Sigmoid colon (tissue), 7 donors: Measurements from ENCODE around the gene SCLY. TPM values are rescaled to one million over a fixed set of nuclear protein-coding genes. Genes with fewer than 3 reads are reported as not detected.

Experiments used
- DNase-seq: peaks from one replicate; pipeline ENCODE4 v3.0.0-alpha.2; 2019
- H3K27ac ChIP-seq, 4 donors: fragments of 200-600 bp; sonication (generic); one replicate each; pipeline ENCODE4 v1.5.1; 2016 to 2019; ENCODE audit warnings: mild to moderate bottlenecking in 1 of 4
- H3K27me3 ChIP-seq, 3 donors: fragments of 200-600 bp; sonication (generic); one replicate each; pipeline ENCODE4 v1.5.1; 2019; ENCODE audit warnings: mild to moderate bottlenecking in 1 of 3
- H3K36me3 ChIP-seq, 4 donors: fragments of 200-600 bp; sonication (generic); one replicate each; pipeline ENCODE4 v1.5.1; 2016 to 2019
- H3K4me1 ChIP-seq, 4 donors: fragments of 200-600 bp; sonication (generic); one replicate each; pipeline ENCODE4 v1.5.1; 2017 to 2019
- H3K4me3 ChIP-seq, 4 donors: fragments of 200-600 bp; sonication (generic); one replicate each; pipeline ENCODE4 v1.5.1; 2017 to 2019; ENCODE audit warnings: mild to moderate bottlenecking in 2 of 4, moderate library complexity in 1 of 4
- H3K9me3 ChIP-seq, 4 donors: fragments of 200-600 bp in 3 of 4; sonication (generic) in 3 of 4; one replicate each; pipeline versions ENCODE4 v1.5.1 to v1.6.1; 2013 to 2019
- CTCF ChIP-seq, 4 experiments: fragments of 450-650 bp in 3 of 4; fragments of 200-600 bp in 1 of 4; IDR thresholded peaks; one replicate each; pipeline ENCODE4 v1.5.1; 2016 to 2019; ENCODE audit warnings: antibody characterized with exemption in 4 of 4, mild to moderate bottlenecking in 3 of 4, moderate library complexity in 2 of 4
- EP300 ChIP-seq, 4 donors: sonication (generic); formaldehyde crosslinking; IDR thresholded peaks; one replicate each; pipeline ENCODE4 v1.6.1; 2017; ENCODE audit warnings: antibody characterized with exemption in 4 of 4
- POLR2A ChIP-seq, 2 donors: fragments of 450-650 bp; IDR thresholded peaks; one replicate each; pipeline ENCODE4 v1.6.1; 2016; ENCODE audit warnings: antibody characterized with exemption in 2 of 2, mild to moderate bottlenecking in 2 of 2, moderate library complexity in 2 of 2
- POLR2AphosphoS5 ChIP-seq, 4 donors: sonication (generic); formaldehyde crosslinking; IDR thresholded peaks; one replicate each; pipeline ENCODE4 v1.6.1; 2017; ENCODE audit warnings: antibody characterized with exemption in 4 of 4
- WGBS, 2 donors: extraction: QIAGEN DNeasy Blood & Tissue Kit; methylation state at CpG; one replicate each; pipeline ENCODE4 v1.1.7; 2013; 5-methylcytosine and 5-hydroxymethylcytosine counted together
- intact Hi-C: fragments of 100-400 bp; cut with DNase I; formaldehyde crosslinking; loops from one replicate; pipeline ENCODE4 v1.15.1; 2023
- polyA plus RNA-seq, 3 donors: library from polyadenylated mRNA; stranded (reverse); fragments of 200-250 nt; gene quantifications; one replicate each; pipeline ENCODE4 v1.2.3, GENCODE V29; 2013
- total RNA-seq, 4 donors: library from RNA; depleted of rRNA; stranded (reverse); fragments of >200 nt; gene quantifications; one replicate each; pipeline ENCODE4 v1.1.0, GENCODE V29; 2016
- donor health status: healthy with polysubstance abuse.
- donor health status: Bipolar disorder and iron deficiency.
- donor health status: healthy.

Gene SCLY
- total and polyA plus RNA-seq, 7 donors: 5.4 to 19.5 (median 10.9) TPM

- TF ChIP-seq POLR2A (IDR thresholded peaks at IDR 0.05): no peak
- TF ChIP-seq EP300 (IDR thresholded peaks at IDR 0.05): no peak
- no peak for TF ChIP-seq POLR2AphosphoS5 (IDR thresholded peaks at IDR 0.05)
- no peak for TF ChIP-seq CTCF (IDR thresholded peaks at IDR 0.05)
- Histone ChIP-seq H3K27ac (no peak overlapping the region), H3K9me3 (no peaks in the 10 kb centered on the region), H3K4me1 (peaks cover 0 to 7% (median 0%) of the 10 kb centered on the region in 4 donors), H3K36me3 (no peaks in the 10 kb centered on the region), H3K27me3 (no peaks in the 10 kb centered on the region), H3K4me3 (no peak overlapping the region)
- DNase-seq: no peak
- 88 to 91% methylated on average over 28 of the region's 28 CpGs for WGBS, 2 donors
- intact Hi-C loops: no loop called here
Observed at GRCh38 chr2:238105506-238106338, 44.9 kb downstream of the SCLY start.

- intact Hi-C loops: no loop called here
- H3K9me3 ChIP-seq: no peaks in the 10 kb centered on the region
- H3K4me1 ChIP-seq: peaks cover 0 to 7% (median 0%) of the 10 kb centered on the region in 4 donors
- H3K27ac ChIP-seq: no peak overlapping the region
- H3K27me3 ChIP-seq: no peaks in the 10 kb centered on the region
- DNase-seq: peak; percentile 57
- WGBS, 2 donors: 67 to 88% methylated on average over 13 of the region's 13 CpGs
- H3K36me3 ChIP-seq: no peaks in the 10 kb centered on the region
- TF ChIP-seq CTCF (IDR thresholded peaks at IDR 0.05) (no peak), POLR2AphosphoS5 (IDR thresholded peaks at IDR 0.05) (no peak), EP300 (IDR thresholded peaks at IDR 0.05) (no peak), POLR2A (IDR thresholded peaks at IDR 0.05) (no peak)
- no peak overlapping the region for H3K4me3 ChIP-seq
Observed at GRCh38 chr2:238106339-238106697, 45.5 kb downstream of the SCLY start.

- peaks cover 0 to 7% (median 0%) of the 10 kb centered on the region in 4 donors for H3K4me1 ChIP-seq
- no peaks in the 10 kb centered on the region for H3K9me3 ChIP-seq
- H3K36me3 ChIP-seq: no peaks in the 10 kb centered on the region
- intact Hi-C loops: no loop called here
- DNase-seq: peak; percentile 64
- TF ChIP-seq POLR2AphosphoS5 (IDR thresholded peaks at IDR 0.05) (no peak), CTCF (IDR thresholded peaks at IDR 0.05) (no peak), POLR2A (IDR thresholded peaks at IDR 0.05) (no peak), EP300 (IDR thresholded peaks at IDR 0.05) (no peak)
- no peaks in the 10 kb centered on the region for H3K27me3 ChIP-seq
- H3K4me3 ChIP-seq: no peak overlapping the region
- H3K27ac ChIP-seq: no peak overlapping the region
- WGBS, 2 donors: 56 to 76% methylated on average over 28 of the region's 28 CpGs
Observed at GRCh38 chr2:238106698-238107524, 46.1 kb downstream of the SCLY start.

GRCh38 chr2:238107525-238108422 is 47.0 kb downstream of the SCLY start:
- TF ChIP-seq CTCF (IDR thresholded peaks at IDR 0.05) (no peak), POLR2A (IDR thresholded peaks at IDR 0.05) (no peak), POLR2AphosphoS5 (IDR thresholded peaks at IDR 0.05) (no peak)
- Histone ChIP-seq H3K4me1 (peaks cover 0 to 7% (median 0%) of the 10 kb centered on the region in 4 donors), H3K27me3 (no peaks in the 10 kb centered on the region), H3K27ac (no peak overlapping the region), H3K36me3 (no peaks in the 10 kb centered on the region), H3K9me3 (no peaks in the 10 kb centered on the region), H3K4me3 (no peak overlapping the region)
- 54 to 79% methylated on average over 28 of the region's 28 CpGs for WGBS, 2 donors
- peak; percentile 54 for DNase-seq
- intact Hi-C loops: no loop called here
